CD4-positive, alpha-beta memory T cell (primary cell): ENCODE measurements around the gene HOXA9. TPM values are rescaled to one million over a fixed set of nuclear protein-coding genes. Genes with fewer than 3 reads are reported as not detected.

Experiments used
- CTCF ChIA-PET: fragments of 350-600 bp; sonication (Branson Sonifier 250); formaldehyde crosslinking; loops from one replicate; lab custom pipeline; 2021; ENCODE audit warnings: inconsistent platforms; ENCODE audit not compliant: partially characterized antibody; lab: Charles Lee
- POLR2A ChIA-PET: fragments of 350-600 bp; sonication (Branson Sonifier 250); formaldehyde crosslinking; loops from one replicate; lab custom pipeline; 2021; ENCODE audit not compliant: partially characterized antibody; lab: Charles Lee
- DNase-seq, 5 donors: peaks; one replicate each; pipeline versions ENCODE4 v3.0.0 to v3.0.0-alpha.2; 2020 to 2022; ENCODE audit warnings: mixed read lengths in 1 of 5
- H3K27ac ChIP-seq: one replicate; pipeline ENCODE4 v1.7.0; 2013; ENCODE audit warnings: low read depth, low read length
- H3K27me3 ChIP-seq: 2 replicates; pipeline ENCODE4 v1.7.0; 2013; ENCODE audit warnings: mild to moderate bottlenecking, low read length, moderate library complexity; ENCODE audit not compliant: insufficient read depth
- H3K36me3 ChIP-seq: 2 replicates; pipeline ENCODE4 v1.7.0; 2013; ENCODE audit warnings: mild to moderate bottlenecking, low read length, moderate library complexity; ENCODE audit not compliant: insufficient read depth
- H3K4me1 ChIP-seq: 2 replicates; pipeline ENCODE4 v1.7.0; 2013; ENCODE audit warnings: mild to moderate bottlenecking, low read length, moderate library complexity; ENCODE audit not compliant: insufficient read depth
- H3K4me3 ChIP-seq, 2 donors: one replicate each; pipeline ENCODE4 v1.7.0; 2013; ENCODE audit warnings: low read length in 2 of 2, mild to moderate bottlenecking in 1 of 2
- H3K9me3 ChIP-seq, 2 donors: one replicate each; pipeline ENCODE4 v1.7.0; 2013; ENCODE audit warnings: low read length in 2 of 2, control low read depth in 1 of 2; ENCODE audit not compliant: control insufficient read depth in 1 of 2
- H3K27ac Mint-ChIP-seq, 7 donors: one replicate each; pipeline ENCODE4 v1.8.0; 2020 to 2021; ENCODE audit warnings: mixed read lengths in 7 of 7, mild to moderate bottlenecking in 6 of 7, inconsistent platforms in 3 of 7, moderate library complexity in 3 of 7
- H3K27me3 Mint-ChIP-seq, 2 donors: one replicate each; pipeline ENCODE4 v1.8.0; 2020 to 2021; ENCODE audit warnings: mixed read lengths in 2 of 2
- H3K36me3 Mint-ChIP-seq, 2 donors: one replicate each; pipeline ENCODE4 v1.8.0; 2020 to 2021; ENCODE audit warnings: mixed read lengths in 2 of 2, inconsistent platforms in 1 of 2, mild to moderate bottlenecking in 1 of 2
- H3K4me1 Mint-ChIP-seq, 4 donors: one replicate each; pipeline ENCODE4 v1.8.0; 2020 to 2021; ENCODE audit warnings: mixed read lengths in 4 of 4, mild to moderate bottlenecking in 1 of 4
- H3K4me3 Mint-ChIP-seq, 8 donors: one replicate each; pipeline ENCODE4 v1.8.0; 2020 to 2021; ENCODE audit warnings: mixed read lengths in 8 of 8, mild to moderate bottlenecking in 7 of 8, moderate library complexity in 6 of 8, inconsistent platforms in 3 of 8
- H3K9me3 Mint-ChIP-seq, 8 donors: one replicate each; pipeline ENCODE4 v1.8.0; 2020 to 2021; ENCODE audit warnings: mixed read lengths in 8 of 8, mild to moderate bottlenecking in 5 of 8, inconsistent platforms in 3 of 8, moderate library complexity in 1 of 8
- intact Hi-C: fragments of 100-400 bp; cut with micrococcal nuclease; formaldehyde crosslinking; loops from one replicate; pipeline ENCODE4 v1.15.1; 2023
- polyA plus RNA-seq, 2 donors: library from polyadenylated mRNA; unstranded; fragments of 300-500 nt; fragmentation: Illumina TruSeq; gene quantifications; one replicate each; pipeline ENCODE4 v1.2.3, GENCODE V29; 2021
- total RNA-seq, 2 experiments: library from RNA; stranded (reverse); gene quantifications; one replicate each; pipeline ENCODE4 v1.2.3, GENCODE V29; 2021

Gene HOXA9
- total RNA-seq: not detected
- polyA plus RNA-seq: not detected

DNA sequence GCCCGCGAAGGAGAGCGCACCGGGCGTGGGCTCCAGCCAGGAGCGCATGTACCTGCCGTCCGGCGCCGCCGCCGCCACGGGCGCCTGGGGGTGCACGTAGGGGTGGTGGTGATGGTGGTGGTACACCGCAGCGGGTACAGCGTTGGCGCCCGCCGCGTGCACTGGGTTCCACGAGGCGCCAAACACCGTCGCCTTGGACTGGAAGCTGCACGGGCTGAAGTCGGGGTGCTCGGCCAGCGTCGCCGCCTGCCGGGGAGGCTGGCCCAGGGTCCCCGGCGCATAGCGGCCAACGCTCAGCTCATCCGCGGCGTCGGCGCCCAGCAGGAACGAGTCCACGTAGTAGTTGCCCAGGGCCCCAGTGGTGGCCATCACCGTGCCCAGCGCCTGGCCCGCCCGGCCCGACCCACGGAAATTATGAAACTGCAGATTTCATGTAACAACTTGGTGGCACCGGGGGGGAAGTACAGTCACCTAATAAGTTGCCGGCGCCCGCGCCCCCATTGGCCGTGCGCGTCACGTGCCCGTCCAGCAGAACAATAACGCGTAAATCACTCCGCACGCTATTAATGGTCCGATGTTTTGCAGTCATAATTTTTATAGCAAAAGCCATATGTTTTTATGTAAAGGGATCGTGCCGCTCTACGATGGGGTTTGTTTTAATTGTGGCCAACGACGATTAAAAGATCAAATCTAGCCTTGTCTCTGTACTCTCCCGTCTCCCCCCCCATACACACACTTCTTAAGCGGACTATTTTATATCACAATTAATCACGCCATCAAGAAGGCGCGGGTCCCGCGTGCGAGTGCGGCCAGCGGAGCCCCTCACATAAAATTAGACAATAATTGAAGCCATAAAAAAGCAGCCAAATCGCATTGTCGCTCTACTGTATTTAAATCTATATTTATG is at the start of gene HOXA9:
TSS of gene HOXA9 (minus strand) at position 449 of the 907 bp plus-strand sequence. CDS start at position 369, 80 bp downstream.
- ChIA-PET CTCF (interaction anchor here (1.0 to 2.1 kb wide), 5 partner anchors 12 to 1303 kb away, joined by 3 to 5 read pairs (median 3); no protein-coding TSS in a partner anchor), POLR2A (interaction anchor here (1.4 to 1.9 kb wide), 2 partner anchors 16 to 25 kb away, joined by 3 to 5 read pairs; no protein-coding TSS in a partner anchor)
- DNase-seq: peak in 1 of 5 donors; percentile 24
- Mint-ChIP-seq H3K4me3 (peak within 1 kb of the TSS; percentile 47 to 74 (median 65)), H3K9me3 (peaks cover 0 to 49% (median 5%) of the 10 kb centered on the region in 8 donors), H3K4me1 (peaks cover 14 to 36% (median 21%) of the 10 kb centered on the region in 4 donors), H3K27ac (peak within 1 kb of the TSS in 5 of 7 donors; percentile 80 to 92 (median 89)), H3K36me3 (no peaks in the 10 kb centered on the region), H3K27me3 (peaks cover 49 to 60% of the 10 kb centered on the region in 2 donors)
- intact Hi-C loops: loop anchor here (5.0 to 10.0 kb wide), 4 partner anchors 661 to 1303 kb away; partner anchors contain the start of gene SNX10
- H3K27me3 ChIP-seq: peaks cover 80% of the 10 kb centered on the region
- no peak within 1 kb of the TSS for H3K27ac ChIP-seq
- no peaks in the 10 kb centered on the region for H3K9me3 ChIP-seq
- H3K4me1 ChIP-seq: peaks cover 43% of the 10 kb centered on the region
- H3K4me3 ChIP-seq: no peak within 1 kb of the TSS
- no peaks in the 10 kb centered on the region for H3K36me3 ChIP-seq

DNA sequence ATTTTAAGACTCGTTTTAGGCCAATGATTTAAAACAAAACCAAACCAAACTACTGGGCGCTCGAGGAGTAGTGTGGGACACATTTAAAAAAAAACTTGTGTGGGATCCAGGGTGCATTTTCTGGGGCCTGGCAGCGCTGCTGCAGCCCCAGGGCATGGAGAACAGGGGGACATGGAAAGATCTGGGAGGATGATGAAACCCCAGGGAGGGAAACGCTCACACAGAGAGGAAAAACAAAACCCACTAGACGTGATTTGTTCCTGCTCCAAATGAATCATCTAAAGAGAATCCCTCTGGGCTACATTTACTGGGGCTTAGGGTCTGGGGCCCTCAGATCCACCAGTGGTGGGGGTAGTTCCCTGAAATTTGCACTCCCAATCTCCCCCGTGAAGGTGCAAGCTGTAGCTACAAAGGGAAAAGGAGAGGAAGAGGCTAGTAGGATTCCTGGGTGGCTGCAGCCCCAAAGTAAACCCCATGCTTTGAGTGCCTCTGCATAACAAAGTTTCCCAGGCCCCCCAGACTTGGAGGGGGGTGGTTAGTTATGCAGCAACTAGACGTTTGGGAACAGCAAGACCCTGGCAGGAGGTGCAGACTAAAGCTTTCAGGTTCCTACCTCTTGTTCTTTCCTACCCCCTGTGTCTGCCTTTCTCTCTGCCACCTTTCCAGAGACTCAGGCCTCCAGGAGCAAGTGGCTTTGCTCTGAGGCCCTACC is 49.1 kb upstream of the HOXA9 start:
- peaks cover 6 to 15% (median 6%) of the 10 kb centered on the region in 4 donors for H3K4me1 Mint-ChIP-seq
- Histone ChIP-seq H3K27ac (no peak overlapping the region), H3K36me3 (no peaks in the 10 kb centered on the region), H3K4me1 (peaks cover 6% of the 10 kb centered on the region), H3K9me3 (no peaks in the 10 kb centered on the region), H3K4me3 (no peak overlapping the region), H3K27me3 (peaks cover 22% of the 10 kb centered on the region)
- no peak overlapping the region for H3K4me3 Mint-ChIP-seq
- no peaks in the 10 kb centered on the region for H3K36me3 Mint-ChIP-seq
- no peak overlapping the region for H3K27ac Mint-ChIP-seq
- ChIA-PET POLR2A (no interaction called here), CTCF (no interaction called here)
- peaks cover 0 to 2% (median 0%) of the 10 kb centered on the region in 8 donors for H3K9me3 Mint-ChIP-seq
- no peak for DNase-seq
- H3K27me3 Mint-ChIP-seq: peaks cover 56 to 79% of the 10 kb centered on the region in 2 donors
- intact Hi-C loops: loop anchor here (5.0 kb wide), 1 partner anchor 363 kb away; no protein-coding TSS in a partner anchor

DNA sequence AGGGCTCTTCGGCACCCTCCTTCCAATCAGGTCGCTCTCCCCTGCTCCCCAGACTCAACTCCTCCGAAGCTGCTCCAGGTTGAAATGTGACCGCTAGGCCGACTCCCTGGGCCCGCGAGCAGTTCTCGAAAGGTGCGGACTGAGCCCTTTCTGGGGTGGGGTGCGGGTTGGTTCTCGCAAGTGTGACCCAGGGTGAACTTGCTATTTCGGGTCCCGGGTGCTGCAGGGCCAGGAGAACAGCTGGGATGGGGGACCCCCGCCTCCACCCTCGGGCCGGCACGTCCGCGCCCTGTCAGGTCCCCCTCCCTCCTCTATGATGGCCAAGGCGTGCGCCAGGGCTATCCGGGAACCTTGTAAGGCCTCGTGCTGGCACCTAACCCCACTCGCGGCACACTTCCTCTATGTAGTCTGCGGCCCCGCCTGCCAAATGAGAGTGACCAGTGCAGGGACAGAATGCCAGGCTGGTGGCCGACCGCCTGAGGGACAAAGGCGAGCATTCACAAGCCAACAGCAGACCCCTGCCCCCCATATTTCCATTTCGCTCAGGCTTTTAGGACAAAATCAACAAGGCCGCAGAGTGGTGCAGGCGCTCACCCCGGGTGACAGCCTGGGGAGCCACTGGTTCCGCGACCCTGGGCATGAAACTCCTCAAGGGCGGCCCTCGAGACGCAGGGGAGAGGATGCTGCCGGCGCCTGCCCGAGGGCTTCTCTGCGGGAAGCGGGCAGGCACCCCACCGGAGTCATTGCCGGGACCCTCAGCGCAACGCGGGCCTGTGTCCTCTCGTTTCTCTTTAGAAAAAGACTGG is 48.3 kb upstream of the HOXA9 start:
- H3K4me1 ChIP-seq: peaks cover 6% of the 10 kb centered on the region
- H3K9me3 Mint-ChIP-seq: peaks cover 0 to 2% (median 0%) of the 10 kb centered on the region in 8 donors
- H3K4me3 Mint-ChIP-seq: no peak overlapping the region
- no peak overlapping the region for H3K27ac Mint-ChIP-seq
- no peaks in the 10 kb centered on the region for H3K9me3 ChIP-seq
- H3K27me3 Mint-ChIP-seq: peaks cover 53 to 81% of the 10 kb centered on the region in 2 donors
- DNase-seq: no peak
- peaks cover 6 to 15% (median 6%) of the 10 kb centered on the region in 4 donors for H3K4me1 Mint-ChIP-seq
- H3K36me3 Mint-ChIP-seq: no peaks in the 10 kb centered on the region
- H3K36me3 ChIP-seq: no peaks in the 10 kb centered on the region
- H3K4me3 ChIP-seq: no peak overlapping the region
- POLR2A ChIA-PET: no interaction called here
- H3K27ac ChIP-seq: no peak overlapping the region
- intact Hi-C loops: loop anchor here (5.0 kb wide), 1 partner anchor 364 kb away; no protein-coding TSS in a partner anchor
- CTCF ChIA-PET: no interaction called here
- H3K27me3 ChIP-seq: peaks cover 22% of the 10 kb centered on the region

DNA sequence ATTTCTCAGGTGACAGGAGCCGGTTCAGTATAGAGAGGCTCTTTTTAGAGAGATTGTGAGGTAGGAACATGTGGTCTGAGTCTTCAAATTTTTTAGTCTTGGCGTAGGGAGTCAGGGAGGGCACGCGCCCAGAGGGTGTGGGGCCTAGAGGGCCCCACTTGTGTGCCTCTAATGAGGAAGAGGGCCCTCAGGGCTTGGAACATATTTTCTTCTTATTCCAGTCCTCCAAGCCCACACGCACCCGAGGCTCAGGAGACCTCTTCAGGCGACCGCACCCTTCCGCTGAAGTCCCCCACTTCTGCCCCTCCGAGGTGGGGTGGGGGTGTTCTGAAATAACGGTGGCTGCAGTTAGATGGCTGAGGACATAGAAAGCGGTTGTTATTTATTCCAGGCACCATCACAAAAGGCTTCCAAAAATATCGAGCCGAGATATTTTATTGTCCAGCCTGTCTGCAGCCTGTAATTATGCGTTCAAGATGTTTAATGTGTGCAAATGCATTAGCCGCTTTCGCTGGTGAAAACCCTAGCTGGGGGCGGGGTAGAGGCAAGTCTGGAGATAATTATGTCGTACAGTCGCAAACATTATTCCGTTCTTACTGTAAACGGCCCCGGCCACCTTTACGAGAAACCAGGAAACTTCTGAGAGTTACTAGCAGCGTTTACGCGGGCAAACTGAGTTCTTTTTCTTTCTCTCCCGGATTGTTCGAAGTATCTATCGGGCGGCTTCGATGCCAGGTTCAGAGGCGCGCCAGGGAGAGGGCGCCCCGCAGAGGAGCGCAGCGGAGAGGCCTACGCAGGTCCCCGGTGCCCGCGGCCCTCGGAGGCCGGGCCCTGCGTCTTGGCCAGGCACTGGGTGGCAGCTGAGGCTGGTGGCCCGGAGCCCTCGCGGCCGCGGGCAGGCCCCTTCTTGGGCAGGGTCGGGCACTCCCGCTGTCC is 47.4 kb upstream of the HOXA9 start:
- Histone ChIP-seq H3K36me3 (no peaks in the 10 kb centered on the region), H3K9me3 (no peaks in the 10 kb centered on the region), H3K27ac (no peak overlapping the region), H3K4me1 (peaks cover 6% of the 10 kb centered on the region), H3K4me3 (no peak overlapping the region), H3K27me3 (peaks cover 23% of the 10 kb centered on the region)
- no peak overlapping the region for H3K27ac Mint-ChIP-seq
- peak overlapping the region in 3 of 8 donors; percentile 1 to 26 (median 26) for H3K4me3 Mint-ChIP-seq
- ChIA-PET POLR2A (no interaction called here), CTCF (no interaction called here)
- peaks cover 0 to 2% (median 0%) of the 10 kb centered on the region in 8 donors for H3K9me3 Mint-ChIP-seq
- DNase-seq: no peak
- peaks cover 6 to 15% (median 6%) of the 10 kb centered on the region in 4 donors for H3K4me1 Mint-ChIP-seq
- peaks cover 55 to 81% of the 10 kb centered on the region in 2 donors for H3K27me3 Mint-ChIP-seq
- intact Hi-C loops: loop anchor here (5.0 kb wide), 1 partner anchor 365 kb away; no protein-coding TSS in a partner anchor
- no peaks in the 10 kb centered on the region for H3K36me3 Mint-ChIP-seq

GRCh38 chr7:27211764-27212204 is 46.4 kb upstream of the HOXA9 start:
- peaks cover 0 to 2% (median 0%) of the 10 kb centered on the region in 8 donors for H3K9me3 Mint-ChIP-seq
- H3K27ac Mint-ChIP-seq: no peak overlapping the region
- POLR2A ChIA-PET: no interaction called here
- CTCF ChIA-PET: interaction anchor here (0.8 to 2.6 kb wide), 6 partner anchors 11 to 808 kb away, joined by 3 to 12 read pairs (median 3); no protein-coding TSS in a partner anchor
- Histone ChIP-seq H3K4me3 (no peak overlapping the region), H3K9me3 (no peaks in the 10 kb centered on the region), H3K27ac (no peak overlapping the region), H3K36me3 (no peaks in the 10 kb centered on the region), H3K27me3 (peaks cover 32% of the 10 kb centered on the region), H3K4me1 (peaks cover 6% of the 10 kb centered on the region)
- intact Hi-C loops: loop anchor here (5.0 kb wide), 1 partner anchor 366 kb away; no protein-coding TSS in a partner anchor
- peaks cover 6 to 15% (median 6%) of the 10 kb centered on the region in 4 donors for H3K4me1 Mint-ChIP-seq
- H3K4me3 Mint-ChIP-seq: no peak overlapping the region
- H3K36me3 Mint-ChIP-seq: no peaks in the 10 kb centered on the region
- H3K27me3 Mint-ChIP-seq: peaks cover 61 to 83% of the 10 kb centered on the region in 2 donors
- DNase-seq: no peak
